HG02981 (cell line): Measurements from ENCODE around the gene KIF12.

ENCODE experiments used
- ATAC-seq: cut with Tn5 transposase; IDR thresholded peaks from one replicate; pipeline ENCODE4 v1.9.1; 2021; ENCODE audit warnings: mild to moderate bottlenecking, moderate library complexity; ENCODE audit not compliant: unreplicated experiment

KIF12 gene

GRCh38 chr9:114107286-114108001 lies 8.4 kb upstream of the KIF12 start:
- peak; percentile 18 for ATAC-seq

DNA sequence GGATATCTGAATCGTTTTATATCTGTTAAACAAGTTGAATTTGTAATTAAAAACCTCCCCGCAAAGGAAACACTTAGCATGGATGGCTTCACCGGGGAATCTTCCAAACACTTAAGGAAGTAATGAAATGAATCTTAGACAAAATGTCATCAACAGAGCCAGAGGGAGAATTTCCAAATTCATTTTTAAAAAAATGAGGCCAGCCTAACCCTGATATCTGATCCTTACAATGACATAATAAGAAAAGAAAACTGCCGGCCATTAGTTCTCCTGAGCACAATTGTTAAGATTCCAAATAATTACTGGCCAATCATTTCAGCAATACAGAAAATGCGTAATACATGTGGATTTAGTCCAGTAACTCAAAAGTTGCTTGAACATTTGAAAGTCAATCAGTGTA lies 6.1 kb upstream of the KIF12 start:
- ATAC-seq, result no peak

DNA sequence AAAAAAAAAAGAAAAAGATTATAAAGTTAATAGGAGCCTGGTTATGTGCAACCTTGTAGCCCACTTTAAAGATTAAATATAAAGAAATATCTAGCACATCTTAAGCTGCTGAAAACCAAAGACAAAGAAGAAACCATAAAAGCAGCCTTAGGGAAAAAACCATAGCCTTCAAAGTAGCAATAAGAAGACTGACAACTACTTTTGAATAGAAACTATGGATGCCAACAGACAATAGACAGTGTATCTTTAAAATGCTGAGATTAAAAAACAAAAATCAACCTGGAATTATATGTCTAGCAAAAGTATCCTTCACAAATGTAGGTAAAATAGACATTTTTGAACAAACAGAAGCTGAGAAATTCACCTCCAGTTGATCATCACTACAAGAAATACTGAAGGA lies 3.4 kb upstream of the KIF12 start:
- ATAC-seq, result no peak

- no peak for ATAC-seq
Observed at GRCh38 chr9:114100536-114100935, 1.4 kb upstream of the KIF12 start.

DNA sequence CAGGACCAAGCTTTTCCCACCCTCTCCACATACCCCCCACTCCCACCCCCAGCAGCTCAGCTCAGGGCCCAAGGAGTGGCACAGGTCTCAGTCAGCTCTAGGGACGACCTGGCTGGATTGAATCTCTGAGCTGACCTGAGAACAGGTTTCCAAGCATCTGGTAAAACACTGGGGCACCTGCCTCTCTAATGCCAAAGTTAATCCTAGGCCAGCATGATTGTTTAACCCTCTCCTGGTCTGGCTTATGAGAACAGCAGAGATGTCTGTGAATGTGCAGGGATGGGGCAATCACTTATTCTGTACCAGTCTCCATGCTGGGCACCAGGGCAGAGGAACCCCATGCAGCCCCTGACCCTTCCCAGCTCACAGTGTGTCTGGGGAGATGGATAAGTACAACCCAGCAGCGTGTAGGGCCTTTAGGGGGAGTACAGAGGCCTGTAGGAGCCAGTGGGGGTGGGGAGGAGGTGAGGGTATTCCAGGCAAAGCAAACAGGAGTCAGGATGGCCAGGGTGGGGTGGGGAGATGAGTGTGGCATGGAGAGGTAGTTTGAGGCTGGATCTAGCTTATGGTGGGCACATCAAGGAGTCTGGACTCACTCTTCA lies 678 bp upstream of the KIF12 start:
- ATAC-seq, result no peak

GRCh38 chr9:114098021-114098935 lies 814 bp downstream of the KIF12 start:
- ATAC-seq, result no peak

GRCh38 chr9:114097613-114098020 lies 1.5 kb downstream of the KIF12 start:
- no peak for ATAC-seq

GRCh38 chr9:114096866-114097612 lies 2.1 kb downstream of the KIF12 start:
- no peak for ATAC-seq

GRCh38 chr9:114096041-114096511 lies 3.0 kb downstream of the KIF12 start:
- no peak for ATAC-seq

DNA sequence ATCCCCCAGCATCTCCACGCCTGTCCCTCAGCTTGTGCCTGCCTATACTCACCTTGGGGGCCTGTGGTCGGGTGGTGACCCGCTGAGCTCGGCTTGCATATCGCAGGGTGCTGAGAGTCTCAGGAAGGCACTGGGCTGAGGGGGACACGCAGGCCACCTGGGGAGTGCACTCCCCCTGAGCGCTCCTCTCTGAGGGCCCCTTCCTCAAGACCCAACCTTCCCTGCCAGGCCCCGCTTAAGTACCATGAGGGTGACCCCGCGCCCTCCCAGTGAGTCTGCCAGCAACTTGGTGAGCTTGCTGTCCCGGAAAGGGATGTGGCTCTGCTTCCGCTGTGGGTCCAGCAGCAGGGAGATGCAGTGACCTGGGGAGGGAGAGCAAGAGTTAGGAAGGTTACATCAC lies 4.1 kb downstream of the KIF12 start:
- no peak for ATAC-seq

- no peak for ATAC-seq
Observed at GRCh38 chr9:114093761-114094505, 5.2 kb downstream of the KIF12 start.

GRCh38 chr9:114093031-114093471 lies 6.0 kb downstream of the KIF12 start:
- no peak for ATAC-seq

- ATAC-seq, result no peak
Observed at GRCh38 chr9:114092336-114092735, 6.8 kb downstream of the KIF12 start.

GRCh38 chr9:114091711-114092110 lies 7.4 kb downstream of the KIF12 start:
- no peak for ATAC-seq

DNA sequence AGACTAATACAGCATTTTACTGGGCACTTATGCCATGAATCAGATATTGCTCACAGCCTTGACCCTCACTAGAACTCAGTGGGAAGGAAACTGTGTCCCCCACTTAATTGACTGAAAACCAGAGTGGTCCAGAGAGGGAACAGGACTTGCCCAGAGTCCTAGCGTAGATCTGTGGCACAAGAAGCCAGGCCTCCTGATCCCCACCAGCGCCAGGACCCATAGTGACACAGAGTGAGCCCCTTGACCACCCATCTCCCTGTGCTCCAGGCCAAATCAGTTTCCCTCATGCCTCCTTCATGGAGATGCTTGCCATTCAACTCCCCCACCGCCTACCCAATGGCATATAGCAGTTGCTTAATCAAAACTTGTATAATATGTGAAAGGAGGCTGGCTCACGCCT lies 8.3 kb downstream of the KIF12 start:
- ATAC-seq, result no peak

- ATAC-seq, result no peak
Observed at GRCh38 chr9:114089206-114089840, 9.8 kb downstream of the KIF12 start.

- no peak for ATAC-seq
Observed at GRCh38 chr9:114088571-114089170, 10.4 kb downstream of the KIF12 start.

DNA sequence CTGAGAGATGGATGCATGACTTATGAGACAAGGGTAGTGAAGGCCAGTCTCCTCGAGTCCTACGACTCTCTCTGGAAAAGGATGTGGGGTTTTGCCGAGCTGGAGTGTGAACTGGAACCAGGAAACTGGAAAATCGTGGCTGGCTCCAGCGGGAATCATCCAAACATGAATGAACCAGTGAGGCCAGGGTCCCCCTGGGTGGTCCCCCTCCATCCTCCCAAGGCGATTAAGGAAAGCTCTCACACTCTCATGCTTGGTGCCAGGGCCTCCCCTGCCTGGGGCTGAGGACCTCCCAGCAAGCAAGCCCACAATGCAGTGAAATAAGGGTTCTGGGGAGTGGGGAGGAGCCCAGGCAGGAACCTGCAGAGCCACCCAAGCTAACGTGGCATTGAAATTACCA lies 11.4 kb downstream of the KIF12 start:
- no peak for ATAC-seq

GRCh38 chr9:114086607-114087006 lies 12.5 kb downstream of the KIF12 start:
- ATAC-seq, result no peak
